ENCODE data around the gene FNTB. TPM values are rescaled to one million over a fixed set of nuclear protein-coding genes. Genes with fewer than 3 reads are reported as not detected.

The FNTB gene
- total RNA-seq, 1 experiment from 2014 or later = 35.3 TPM

- Histone ChIP-seq H3K9me3 (ENCODE audit: insufficient read depth, low read depth) (no peaks in the 10 kb centered on the region), H3K4me1 (replicated peaks; ENCODE audit: insufficient read depth) (peaks cover 53% of the 10 kb centered on the region), H3K27ac (peak overlapping the region; percentile 44), H4K20me1 (ENCODE audit: insufficient read depth) (0 out of 2 replicates have a peak, but pooled peaks cover 6% of the 10 kb centered on the region), H3K36me3 (ENCODE audit: low read depth) (peaks cover 15% of the 10 kb centered on the region), H3K4me3 (no peak overlapping the region), H3K4me2 (peak overlapping the region; percentile 24), H3K27me3 (ENCODE audit: insufficient read depth, low read depth) (no peaks in the 10 kb centered on the region), H3K9me2 (ENCODE audit: insufficient read depth) (no peaks in the 10 kb centered on the region), H3K79me2 (ENCODE audit: low read depth) (peaks cover 71% of the 10 kb centered on the region), H3F3A (ENCODE audit: insufficient read depth, low read depth) (peaks cover 21% of the 10 kb centered on the region; the same call in 1 of the 2 replicates), H2AFZ (no peak overlapping the region)
- ChIA-PET POLR2A (ENCODE audit: unreplicated experiment) (interaction anchor here (0.5 to 0.7 kb wide), 5 partner anchors 12 to 195 kb away, joined by 3 to 11 read pairs (median 4); partner anchors contain the start of gene GPX2), CTCF (interaction anchor here (0.6 to 1.4 kb wide), 4 partner anchors 18 to 50 kb away, joined by 3 to 5 read pairs (median 4); no protein-coding TSS in a partner anchor)
- peak; percentile 85 to 92 for DNase-seq
- peak; percentile 51; the same call in 1 of the 2 replicates for TF ChIP-seq CTCF (conservative IDR thresholded peaks at IDR 0.05)
- TF ChIP-seq EZH2 (IDR thresholded peaks at IDR 0.05; ENCODE audit: low read depth) = no peak
- BruUV-seq (replicated peaks) = no TSS peak
- intact Hi-C loops (cut with micrococcal nuclease; ENCODE audit: unreplicated experiment) = loop anchor here (1.0 to 2.0 kb wide), 2 partner anchors 9 to 22 kb away; no protein-coding TSS in a partner anchor
Measured at GRCh38 chr14:64960762-64961276, 25.9 kb upstream of the FNTB start.

GRCh38 chr14:64963611-64964010 lies 23.1 kb upstream of the FNTB start:
- H2AFZ ChIP-seq = no peak overlapping the region
- intact Hi-C loops (cut with micrococcal nuclease; ENCODE audit: unreplicated experiment) = no loop called here
- peaks cover 18% of the 10 kb centered on the region for H3K36me3 ChIP-seq (ENCODE audit: low read depth)
- ChIA-PET CTCF (no interaction called here), POLR2A (ENCODE audit: unreplicated experiment) (no interaction called here)
- no peaks in the 10 kb centered on the region for H3K27me3 ChIP-seq (ENCODE audit: insufficient read depth, low read depth)
- peaks cover 79% of the 10 kb centered on the region for H3K4me1 ChIP-seq (replicated peaks; ENCODE audit: insufficient read depth)
- peaks cover 40% of the 10 kb centered on the region for H3F3A ChIP-seq (ENCODE audit: insufficient read depth, low read depth)
- no peak overlapping the region for H3K27ac ChIP-seq
- no TSS peak for BruUV-seq (replicated peaks)
- no peak for DNase-seq
- H3K9me3 ChIP-seq (ENCODE audit: insufficient read depth, low read depth) = no peaks in the 10 kb centered on the region
- no peak for TF ChIP-seq EZH2 (IDR thresholded peaks at IDR 0.05; ENCODE audit: low read depth)
- TF ChIP-seq CTCF (conservative IDR thresholded peaks at IDR 0.05) = no peak
- H3K4me2 ChIP-seq = no peak overlapping the region
- no peak overlapping the region for H3K4me3 ChIP-seq
- H3K79me2 ChIP-seq (ENCODE audit: low read depth) = peaks cover 90% of the 10 kb centered on the region
- no peaks in the 10 kb centered on the region for H3K9me2 ChIP-seq (ENCODE audit: insufficient read depth)
- H4K20me1 ChIP-seq (ENCODE audit: insufficient read depth) = 0 out of 2 replicates have a peak, but pooled peaks cover 6% of the 10 kb centered on the region

- ChIA-PET CTCF (interaction anchor here (0.5 to 1.1 kb wide), 2 partner anchors 11 to 206 kb away, joined by 5 read pairs; no protein-coding TSS in a partner anchor), POLR2A (ENCODE audit: unreplicated experiment) (interaction anchor here (0.5 to 1.2 kb wide), 2 partner anchors 9 to 69 kb away, joined by 3 to 12 read pairs; no protein-coding TSS in a partner anchor)
- Histone ChIP-seq H4K20me1 (ENCODE audit: insufficient read depth) (0 out of 2 replicates have a peak, but pooled peaks cover under 1% of the 10 kb centered on the region), H3K9me2 (ENCODE audit: insufficient read depth) (no peaks in the 10 kb centered on the region), H3F3A (ENCODE audit: insufficient read depth, low read depth) (peaks cover 44% of the 10 kb centered on the region), H3K4me3 (no peak overlapping the region), H3K27ac (peak overlapping the region; percentile 88), H3K4me2 (peak overlapping the region; percentile 52), H3K4me1 (replicated peaks; ENCODE audit: insufficient read depth) (peaks cover 89% of the 10 kb centered on the region), H3K27me3 (ENCODE audit: insufficient read depth, low read depth) (no peaks in the 10 kb centered on the region), H2AFZ (no peak overlapping the region), H3K9me3 (ENCODE audit: insufficient read depth, low read depth) (no peaks in the 10 kb centered on the region), H3K36me3 (ENCODE audit: low read depth) (peaks cover 18% of the 10 kb centered on the region), H3K79me2 (ENCODE audit: low read depth) (peaks cover 90% of the 10 kb centered on the region)
- no TSS peak for BruUV-seq (replicated peaks)
- no peak for DNase-seq
- intact Hi-C loops (cut with micrococcal nuclease; ENCODE audit: unreplicated experiment) = no loop called here
- TF ChIP-seq CTCF (conservative IDR thresholded peaks at IDR 0.05) (no peak), EZH2 (IDR thresholded peaks at IDR 0.05; ENCODE audit: low read depth) (no peak)
Measured at GRCh38 chr14:64965356-64966000, 21.2 kb upstream of the FNTB start.

Data from PC-9 (cell line).